ENCODE results near the gene GGT5.
"Not testable (repeated sequence)": the region's sequence is repeated elsewhere in the genome, so short reads cannot be mapped to it uniquely, and the experiment has no call there.

GGT5 gene

GRCh38 chr22:24245030-24245431 lies at the start of gene GGT5:
Gene GGT5, minus strand, starts transcription at chr22:24245082. Its CDS starts 357 bp downstream, at chr22:24244725.
- DNase-seq (ENCODE audit: extremely low spot score); POLR2A ChIA-PET: not testable (repeated sequence)
- CTCF ChIA-PET: interaction anchor here (0.7 kb wide), 1 partner anchor 55 kb away, joined by 3 read pairs; no protein-coding TSS in a partner anchor

- CTCF ChIA-PET; POLR2A ChIA-PET; DNase-seq (ENCODE audit: extremely low spot score): not testable (repeated sequence)
Measured at GRCh38 chr22:24292202-24292830, 47.4 kb upstream of the GGT5 start.

- ChIA-PET POLR2A (no interaction called here), CTCF (no interaction called here)
- DNase-seq (ENCODE audit: extremely low spot score): no peak
- TF ChIP-seq FOXM1 (IDR thresholded peaks at IDR 0.05; ENCODE audit: borderline replicate concordance) (no peak), ZNF384 (IDR thresholded peaks at IDR 0.05) (no peak), BHLHE40 (IDR thresholded peaks at IDR 0.05; ENCODE audit: borderline replicate concordance) (no peak), ELF4 (IDR thresholded peaks at IDR 0.05) (no peak), PKNOX1 (IDR thresholded peaks at IDR 0.05) (no peak), TARDBP (IDR thresholded peaks at IDR 0.05) (no peak), CTBP1 (IDR thresholded peaks at IDR 0.05; ENCODE audit: borderline replicate concordance) (no peak), SP1 (IDR thresholded peaks at IDR 0.05) (no peak), FOXA1 (IDR thresholded peaks at IDR 0.05) (no peak), NFRKB (IDR thresholded peaks at IDR 0.05) (no peak), L3MBTL2 (conservative IDR thresholded peaks at IDR 0.05) (no peak), ARNT (IDR thresholded peaks at IDR 0.05) (no peak)
Measured at GRCh38 chr22:24291515-24292201, 46.8 kb upstream of the GGT5 start.

GRCh38 chr22:24290459-24290858 lies 45.6 kb upstream of the GGT5 start:
- DNase-seq (ENCODE audit: extremely low spot score): no peak
- CTCF ChIA-PET: no interaction called here
- POLR2A ChIA-PET: no interaction called here

GRCh38 chr22:24289741-24290163 lies 44.9 kb upstream of the GGT5 start:
- no peak for TF ChIP-seq FOXM1 (IDR thresholded peaks at IDR 0.05; ENCODE audit: borderline replicate concordance)
- TF ChIP-seq LEF1 (IDR thresholded peaks at IDR 0.05; ENCODE audit: borderline replicate concordance): no peak
- TF ChIP-seq FOXA1 (IDR thresholded peaks at IDR 0.05): no peak
- no peak for TF ChIP-seq BHLHE40 (IDR thresholded peaks at IDR 0.05; ENCODE audit: borderline replicate concordance)
- TF ChIP-seq PKNOX1 (IDR thresholded peaks at IDR 0.05): no peak
- no peak for TF ChIP-seq ZNF384 (IDR thresholded peaks at IDR 0.05)
- TF ChIP-seq ELF4 (IDR thresholded peaks at IDR 0.05): no peak
- TF ChIP-seq CTBP1 (IDR thresholded peaks at IDR 0.05; ENCODE audit: borderline replicate concordance): no peak
- TF ChIP-seq HDGF (IDR thresholded peaks at IDR 0.05; ENCODE audit: borderline replicate concordance): no peak
- TF ChIP-seq L3MBTL2 (conservative IDR thresholded peaks at IDR 0.05): no peak
- TF ChIP-seq ARNT (IDR thresholded peaks at IDR 0.05): no peak
- no peak for TF ChIP-seq FOXK2 (IDR thresholded peaks at IDR 0.05)
- TF ChIP-seq TARDBP (IDR thresholded peaks at IDR 0.05): no peak
- TF ChIP-seq SP1 (IDR thresholded peaks at IDR 0.05): no peak
- no peak for TF ChIP-seq SUZ12 (IDR thresholded peaks at IDR 0.05)
- TF ChIP-seq NFRKB (IDR thresholded peaks at IDR 0.05): no peak
- CTCF ChIA-PET: no interaction called here
- POLR2A ChIA-PET: interaction anchor here (1.0 kb wide), 1 partner anchor 19 kb away, joined by 3 read pairs; the partner anchor contains the start of gene SPECC1L
- no peak for DNase-seq (ENCODE audit: extremely low spot score)

More at GRCh38 chr22:24290459-24290858, 45.6 kb upstream of the GGT5 start:
- TF ChIP-seq LEF1 (IDR thresholded peaks at IDR 0.05; ENCODE audit: borderline replicate concordance): no peak
- no peak for TF ChIP-seq L3MBTL2 (conservative IDR thresholded peaks at IDR 0.05)
- no peak for TF ChIP-seq CTBP1 (IDR thresholded peaks at IDR 0.05; ENCODE audit: borderline replicate concordance)
- no peak for TF ChIP-seq PKNOX1 (IDR thresholded peaks at IDR 0.05)
- TF ChIP-seq TARDBP (IDR thresholded peaks at IDR 0.05): no peak
- TF ChIP-seq ELF4 (IDR thresholded peaks at IDR 0.05): no peak
- no peak for TF ChIP-seq BHLHE40 (IDR thresholded peaks at IDR 0.05; ENCODE audit: borderline replicate concordance)
- TF ChIP-seq SP1 (IDR thresholded peaks at IDR 0.05): no peak
- TF ChIP-seq SUZ12 (IDR thresholded peaks at IDR 0.05): no peak

GRCh38 chr22:24289114-24289513 lies 44.2 kb upstream of the GGT5 start:
- DNase-seq (ENCODE audit: extremely low spot score): no peak
- TF ChIP-seq SP1 (IDR thresholded peaks at IDR 0.05) (no peak), SUZ12 (IDR thresholded peaks at IDR 0.05) (no peak), NFRKB (IDR thresholded peaks at IDR 0.05) (no peak), TARDBP (IDR thresholded peaks at IDR 0.05) (no peak), HDGF (IDR thresholded peaks at IDR 0.05; ENCODE audit: borderline replicate concordance) (no peak), ELF4 (IDR thresholded peaks at IDR 0.05) (no peak), L3MBTL2 (conservative IDR thresholded peaks at IDR 0.05) (no peak), LEF1 (IDR thresholded peaks at IDR 0.05; ENCODE audit: borderline replicate concordance) (no peak), FOXK2 (IDR thresholded peaks at IDR 0.05) (no peak), FOXA1 (IDR thresholded peaks at IDR 0.05) (no peak), ZNF384 (IDR thresholded peaks at IDR 0.05) (no peak), BHLHE40 (IDR thresholded peaks at IDR 0.05; ENCODE audit: borderline replicate concordance) (no peak)
- ChIA-PET POLR2A (interaction anchor here (1.0 kb wide), 1 partner anchor 19 kb away, joined by 3 read pairs; the partner anchor contains the start of gene SPECC1L), CTCF (no interaction called here)

- CTCF ChIA-PET; DNase-seq (ENCODE audit: extremely low spot score); POLR2A ChIA-PET: not testable (repeated sequence)
Measured at GRCh38 chr22:24287801-24288200, 42.9 kb upstream of the GGT5 start.

GRCh38 chr22:24287212-24287611 lies 42.3 kb upstream of the GGT5 start:
- CTCF ChIA-PET; DNase-seq (ENCODE audit: extremely low spot score); POLR2A ChIA-PET: not testable (repeated sequence)

Measured in HEK293T (cell line).